Vagina (tissue), 2 donors: ENCODE results near the gene ADAMTS15.

Source experiments
- POLR2AphosphoS5 ChIP-seq, 2 donors: sonication (generic); formaldehyde crosslinking; IDR thresholded peaks; one replicate each; pipeline ENCODE4 v1.9.0; 2017; ENCODE audit warnings: antibody characterized with exemption in 2 of 2, mild to moderate bottlenecking in 2 of 2, low read depth in 1 of 2; ENCODE audit not compliant: insufficient read depth in 1 of 2
- TF ChIP-seq, protein P1 (sequence below), 3 experiments: fragments of 450-650 bp in 2 of 3; fragments of 200-600 bp in 1 of 3; sonication (generic) in 1 of 3; IDR thresholded peaks; one replicate each; pipeline ENCODE4 v1.5.1; 2017 to 2019; ENCODE audit warnings: antibody characterized with exemption in 3 of 3, mild to moderate bottlenecking in 2 of 3, moderate library complexity in 2 of 3

DNA sequence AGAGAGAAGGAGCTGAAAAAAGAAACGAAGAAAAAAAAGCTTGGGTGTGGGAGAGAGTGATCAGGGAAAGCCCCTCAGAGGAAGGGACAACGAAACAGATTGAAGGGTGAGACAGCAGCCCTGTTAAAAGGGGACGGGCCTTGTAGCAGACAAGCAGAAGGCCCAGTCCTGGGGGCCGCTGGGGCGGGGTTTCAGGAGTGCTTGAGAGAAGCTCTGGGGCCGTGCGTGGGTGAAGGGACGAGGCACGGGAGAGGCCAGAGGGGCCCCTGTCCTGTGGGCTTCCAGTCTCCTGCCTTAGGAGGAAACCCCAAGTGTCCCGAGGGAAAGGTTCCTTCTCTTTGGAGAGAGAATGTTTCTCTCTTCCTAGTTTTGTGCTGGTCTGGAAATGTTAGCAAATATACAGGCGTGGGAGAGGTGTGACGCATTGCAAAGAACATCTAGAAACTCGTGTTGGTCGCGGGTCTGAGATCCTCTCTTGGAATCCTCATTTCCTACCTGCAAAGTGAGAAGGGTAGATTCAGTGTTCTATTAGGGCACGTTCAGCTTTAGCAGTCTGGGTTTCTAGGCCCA lies 28.6 kb downstream of the ADAMTS15 start:
- TF ChIP-seq, protein P1, sequence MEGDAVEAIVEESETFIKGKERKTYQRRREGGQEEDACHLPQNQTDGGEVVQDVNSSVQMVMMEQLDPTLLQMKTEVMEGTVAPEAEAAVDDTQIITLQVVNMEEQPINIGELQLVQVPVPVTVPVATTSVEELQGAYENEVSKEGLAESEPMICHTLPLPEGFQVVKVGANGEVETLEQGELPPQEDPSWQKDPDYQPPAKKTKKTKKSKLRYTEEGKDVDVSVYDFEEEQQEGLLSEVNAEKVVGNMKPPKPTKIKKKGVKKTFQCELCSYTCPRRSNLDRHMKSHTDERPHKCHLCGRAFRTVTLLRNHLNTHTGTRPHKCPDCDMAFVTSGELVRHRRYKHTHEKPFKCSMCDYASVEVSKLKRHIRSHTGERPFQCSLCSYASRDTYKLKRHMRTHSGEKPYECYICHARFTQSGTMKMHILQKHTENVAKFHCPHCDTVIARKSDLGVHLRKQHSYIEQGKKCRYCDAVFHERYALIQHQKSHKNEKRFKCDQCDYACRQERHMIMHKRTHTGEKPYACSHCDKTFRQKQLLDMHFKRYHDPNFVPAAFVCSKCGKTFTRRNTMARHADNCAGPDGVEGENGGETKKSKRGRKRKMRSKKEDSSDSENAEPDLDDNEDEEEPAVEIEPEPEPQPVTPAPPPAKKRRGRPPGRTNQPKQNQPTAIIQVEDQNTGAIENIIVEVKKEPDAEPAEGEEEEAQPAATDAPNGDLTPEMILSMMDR (IDR thresholded peaks at IDR 0.05), result no peak
- TF ChIP-seq POLR2AphosphoS5 (IDR thresholded peaks at IDR 0.05; ENCODE audit: insufficient read depth in 1 of 2, low read depth in 1 of 2), result no peak
